ENCODE data around the gene USO1.
A peak's percentile ranks its signal among the peaks of the same experiment; 100 is the strongest.
"Not testable (repeated sequence)": the region's sequence is repeated elsewhere in the genome, so short reads cannot be mapped to it uniquely, and the experiment has no call there.

The USO1 gene

GRCh38 chr4:75769036-75769435 lies 44.7 kb downstream of the USO1 start:
- Histone ChIP-seq H3K79me2 (ENCODE audit: control insufficient read depth, insufficient read depth, low read length, unreplicated experiment) (no peaks in the 10 kb centered on the region), H3K27me3 (ENCODE audit: insufficient read depth, low read length) (no peaks in the 10 kb centered on the region), H3K36me3 (ENCODE audit: insufficient read depth, low read length) (peaks cover 34% of the 10 kb centered on the region), H3K4me1 (ENCODE audit: control insufficient read depth, insufficient read depth, low read length, unreplicated experiment) (peaks cover 10% of the 10 kb centered on the region), H2AFZ (ENCODE audit: low read length, unreplicated experiment) (no peak overlapping the region), H3K27ac (ENCODE audit: low read depth, low read length) (peak overlapping the region; percentile 48), H3K4me3 (ENCODE audit: low read depth, low read length) (no peak overlapping the region)

GRCh38 chr4:75771607-75772006 lies 47.2 kb downstream of the USO1 start:
- H3K79me2 ChIP-seq (ENCODE audit: control insufficient read depth, insufficient read depth, low read length, unreplicated experiment) = no peaks in the 10 kb centered on the region
- H3K36me3 ChIP-seq (ENCODE audit: insufficient read depth, low read length) = peaks cover 56% of the 10 kb centered on the region
- no peak overlapping the region for H2AFZ ChIP-seq (ENCODE audit: low read length, unreplicated experiment)

GRCh38 chr4:75777589-75777988 lies 53.2 kb downstream of the USO1 start:
- no peak overlapping the region for H3K27ac ChIP-seq (ENCODE audit: low read depth, low read length)
- peaks cover 71% of the 10 kb centered on the region for H3K36me3 ChIP-seq (ENCODE audit: insufficient read depth, low read length)

More at GRCh38 chr4:75771607-75772006, 47.2 kb downstream of the USO1 start:
- Histone ChIP-seq H3K27me3 (ENCODE audit: insufficient read depth, low read length) (no peaks in the 10 kb centered on the region), H3K4me1 (ENCODE audit: control insufficient read depth, insufficient read depth, low read length, unreplicated experiment) (peaks cover 10% of the 10 kb centered on the region), H3K27ac (ENCODE audit: low read depth, low read length) (no peak overlapping the region), H3K4me3 (ENCODE audit: low read depth, low read length) (no peak overlapping the region)

GRCh38 chr4:75779105-75779757 lies 54.9 kb downstream of the USO1 start:
- peaks cover 61% of the 10 kb centered on the region for H3K36me3 ChIP-seq (ENCODE audit: insufficient read depth, low read length)

More at GRCh38 chr4:75777589-75777988, 53.2 kb downstream of the USO1 start:
- H3K4me1 ChIP-seq (ENCODE audit: control insufficient read depth, insufficient read depth, low read length, unreplicated experiment) = peaks cover 9% of the 10 kb centered on the region
- no peak overlapping the region for H2AFZ ChIP-seq (ENCODE audit: low read length, unreplicated experiment)
- no peaks in the 10 kb centered on the region for H3K27me3 ChIP-seq (ENCODE audit: insufficient read depth, low read length)
- H3K79me2 ChIP-seq (ENCODE audit: control insufficient read depth, insufficient read depth, low read length, unreplicated experiment) = no peaks in the 10 kb centered on the region
- no peak overlapping the region for H3K4me3 ChIP-seq (ENCODE audit: low read depth, low read length)

GRCh38 chr4:75781305-75781704 lies 56.9 kb downstream of the USO1 start:
- Histone ChIP-seq H3K79me2 (ENCODE audit: control insufficient read depth, insufficient read depth, low read length, unreplicated experiment) (no peaks in the 10 kb centered on the region), H3K27me3 (ENCODE audit: insufficient read depth, low read length) (no peaks in the 10 kb centered on the region), H3K4me3 (ENCODE audit: low read depth, low read length) (no peak overlapping the region), H3K36me3 (ENCODE audit: insufficient read depth, low read length) (peaks cover 46% of the 10 kb centered on the region), H3K4me1 (ENCODE audit: control insufficient read depth, insufficient read depth, low read length, unreplicated experiment) (peaks cover 9% of the 10 kb centered on the region), H2AFZ (ENCODE audit: low read length, unreplicated experiment) (no peak overlapping the region), H3K27ac (ENCODE audit: low read depth, low read length) (peak overlapping the region; percentile 31)

More at GRCh38 chr4:75779105-75779757, 54.9 kb downstream of the USO1 start:
- Histone ChIP-seq H3K4me3 (ENCODE audit: low read depth, low read length) (no peak overlapping the region), H2AFZ (ENCODE audit: low read length, unreplicated experiment) (no peak overlapping the region), H3K4me1 (ENCODE audit: control insufficient read depth, insufficient read depth, low read length, unreplicated experiment) (peaks cover 9% of the 10 kb centered on the region), H3K27ac (ENCODE audit: low read depth, low read length) (no peak overlapping the region), H3K79me2 (ENCODE audit: control insufficient read depth, insufficient read depth, low read length, unreplicated experiment) (no peaks in the 10 kb centered on the region), H3K27me3 (ENCODE audit: insufficient read depth, low read length) (no peaks in the 10 kb centered on the region)

- Histone ChIP-seq H3K36me3 (ENCODE audit: insufficient read depth, low read length) (peaks cover 33% of the 10 kb centered on the region), H3K4me3 (ENCODE audit: low read depth, low read length) (no peak overlapping the region), H3K27me3 (ENCODE audit: insufficient read depth, low read length) (no peaks in the 10 kb centered on the region), H3K4me1 (ENCODE audit: control insufficient read depth, insufficient read depth, low read length, unreplicated experiment) (peaks cover 4% of the 10 kb centered on the region), H3K79me2 (ENCODE audit: control insufficient read depth, insufficient read depth, low read length, unreplicated experiment) (no peaks in the 10 kb centered on the region), H3K27ac (ENCODE audit: low read depth, low read length) (no peak overlapping the region), H2AFZ (ENCODE audit: low read length, unreplicated experiment) (no peak overlapping the region)
Observed at GRCh38 chr4:75786526-75786925, 62.1 kb downstream of the USO1 start.

GRCh38 chr4:75786938-75787337 lies 62.6 kb downstream of the USO1 start:
- peaks cover 4% of the 10 kb centered on the region for H3K4me1 ChIP-seq (ENCODE audit: control insufficient read depth, insufficient read depth, low read length, unreplicated experiment)
- no peaks in the 10 kb centered on the region for H3K27me3 ChIP-seq (ENCODE audit: insufficient read depth, low read length)
- H3K4me3 ChIP-seq (ENCODE audit: low read depth, low read length) = no peak overlapping the region
- no peak overlapping the region for H2AFZ ChIP-seq (ENCODE audit: low read length, unreplicated experiment)
- peaks cover 30% of the 10 kb centered on the region for H3K36me3 ChIP-seq (ENCODE audit: insufficient read depth, low read length)
- no peak overlapping the region for H3K27ac ChIP-seq (ENCODE audit: low read depth, low read length)
- no peaks in the 10 kb centered on the region for H3K79me2 ChIP-seq (ENCODE audit: control insufficient read depth, insufficient read depth, low read length, unreplicated experiment)

GRCh38 chr4:75790024-75790423 lies 65.6 kb downstream of the USO1 start:
- H3K27me3 ChIP-seq (ENCODE audit: insufficient read depth, low read length) = no peaks in the 10 kb centered on the region
- H3K79me2 ChIP-seq (ENCODE audit: control insufficient read depth, insufficient read depth, low read length, unreplicated experiment) = no peaks in the 10 kb centered on the region
- no peak overlapping the region for H2AFZ ChIP-seq (ENCODE audit: low read length, unreplicated experiment)
- no peak overlapping the region for H3K27ac ChIP-seq (ENCODE audit: low read depth, low read length)
- H3K4me1 ChIP-seq (ENCODE audit: control insufficient read depth, insufficient read depth, low read length, unreplicated experiment) = peaks cover 4% of the 10 kb centered on the region
- H3K36me3 ChIP-seq (ENCODE audit: insufficient read depth, low read length) = peaks cover 29% of the 10 kb centered on the region
- no peak overlapping the region for H3K4me3 ChIP-seq (ENCODE audit: low read depth, low read length)

GRCh38 chr4:75800972-75801371 lies 76.6 kb downstream of the USO1 start:
- Histone ChIP-seq H3K27ac (ENCODE audit: low read depth, low read length) (no peak overlapping the region), H2AFZ (ENCODE audit: low read length, unreplicated experiment) (no peak overlapping the region), H3K79me2 (ENCODE audit: control insufficient read depth, insufficient read depth, low read length, unreplicated experiment) (no peaks in the 10 kb centered on the region), H3K27me3 (ENCODE audit: insufficient read depth, low read length) (no peaks in the 10 kb centered on the region), H3K4me3 (ENCODE audit: low read depth, low read length) (no peak overlapping the region), H3K36me3 (ENCODE audit: insufficient read depth, low read length) (peaks cover 17% of the 10 kb centered on the region), H3K4me1 (ENCODE audit: control insufficient read depth, insufficient read depth, low read length, unreplicated experiment) (peaks cover 5% of the 10 kb centered on the region)

- not testable (repeated sequence) for H3K27me3 ChIP-seq (ENCODE audit: insufficient read depth, low read length); H2AFZ ChIP-seq (ENCODE audit: low read length, unreplicated experiment); H3K4me1 ChIP-seq (ENCODE audit: control insufficient read depth, insufficient read depth, low read length, unreplicated experiment); H3K4me3 ChIP-seq (ENCODE audit: low read depth, low read length); H3K79me2 ChIP-seq (ENCODE audit: control insufficient read depth, insufficient read depth, low read length, unreplicated experiment); H3K27ac ChIP-seq (ENCODE audit: low read depth, low read length)
- H3K36me3 ChIP-seq (ENCODE audit: insufficient read depth, low read length) = peaks cover 41% of the 10 kb centered on the region
Observed at GRCh38 chr4:75806035-75806434, 81.7 kb downstream of the USO1 start.

GRCh38 chr4:75817901-75818300 lies 93.5 kb downstream of the USO1 start:
- Histone ChIP-seq H3K4me3 (ENCODE audit: low read depth, low read length) (no peak overlapping the region), H2AFZ (ENCODE audit: low read length, unreplicated experiment) (no peak overlapping the region), H3K27me3 (ENCODE audit: insufficient read depth, low read length) (no peaks in the 10 kb centered on the region), H3K79me2 (ENCODE audit: control insufficient read depth, insufficient read depth, low read length, unreplicated experiment) (no peaks in the 10 kb centered on the region), H3K36me3 (ENCODE audit: insufficient read depth, low read length) (peaks cover 19% of the 10 kb centered on the region), H3K27ac (ENCODE audit: low read depth, low read length) (no peak overlapping the region), H3K4me1 (ENCODE audit: control insufficient read depth, insufficient read depth, low read length, unreplicated experiment) (no peaks in the 10 kb centered on the region)
